CD4-positive, alpha-beta T cell (primary cell): ENCODE results near the gene ANKRD35. TPM values are rescaled to one million over a fixed set of nuclear protein-coding genes. Genes with fewer than 3 reads are reported as not detected.

ENCODE experiments used
- ATAC-seq: fragments of 200-7000 bp; cut with Tn5 transposase; one replicate; pipeline ENCODE4 v1.10.0; 2022; ENCODE audit warnings: mild to moderate bottlenecking; ENCODE audit not compliant: poor library complexity
- CTCF ChIA-PET: fragments of 350-600 bp; sonication (Branson Sonifier 250); formaldehyde crosslinking; loops from one replicate; lab custom pipeline; 2021; ENCODE audit warnings: antibody characterized with exemption, inconsistent platforms; lab: Charles Lee
- POLR2A ChIA-PET: fragments of 350-600 bp; sonication (Branson Sonifier 250); formaldehyde crosslinking; loops from one replicate; lab custom pipeline; 2021; ENCODE audit warnings: antibody characterized with exemption, inconsistent platforms; lab: Charles Lee
- DNase-seq, 14 experiments: peaks; one replicate each; pipeline ENCODE4 v3.0.0-alpha.2; 2013 to 2020; ENCODE audit warnings: mixed read lengths in 2 of 14
- H3K27ac ChIP-seq, 2 donors: one replicate each; pipeline versions ENCODE4 v1.5.1 to v1.7.0; 2013; ENCODE audit warnings: low read length in 2 of 2, low read depth in 1 of 2, mild to moderate bottlenecking in 1 of 2
- H3K27me3 ChIP-seq, 2 experiments: 1 replicate in 1 of 2; 2 replicates in 1 of 2; pipeline versions ENCODE4 v1.6.1 to v1.7.0; 2013; ENCODE audit warnings: low read length in 2 of 2, control low read depth in 1 of 2, mild to moderate bottlenecking in 1 of 2, moderate library complexity in 1 of 2; ENCODE audit not compliant: insufficient read depth in 2 of 2, control insufficient read depth in 1 of 2
- H3K36me3 ChIP-seq: one replicate; pipeline ENCODE4 v1.6.1; 2013; ENCODE audit warnings: low read length, control low read depth; ENCODE audit not compliant: insufficient read depth
- H3K4me1 ChIP-seq: one replicate; pipeline ENCODE4 v1.6.1; 2013; ENCODE audit warnings: low read length, control low read depth; ENCODE audit not compliant: insufficient read depth
- H3K4me3 ChIP-seq: one replicate; pipeline ENCODE4 v1.5.1; 2013; ENCODE audit warnings: mild to moderate bottlenecking, low read length, moderate library complexity
- H3K9me3 ChIP-seq, 2 experiments: 1 replicate in 1 of 2; 2 replicates in 1 of 2; pipeline versions ENCODE4 v1.6.1 to v1.7.0; 2013; ENCODE audit warnings: low read length in 2 of 2, mild to moderate bottlenecking in 2 of 2, control low read depth in 1 of 2, moderate library complexity in 1 of 2; ENCODE audit not compliant: control insufficient read depth in 1 of 2, insufficient read depth in 1 of 2
- H3K27ac Mint-ChIP-seq: one replicate; pipeline ENCODE4 v1.8.0; 2020; ENCODE audit warnings: mixed read lengths
- H3K27me3 Mint-ChIP-seq: one replicate; pipeline ENCODE4 v1.8.0; 2021; ENCODE audit warnings: mixed read lengths
- H3K36me3 Mint-ChIP-seq: one replicate; pipeline ENCODE4 v1.8.0; 2021; ENCODE audit warnings: low read depth, mixed read lengths
- H3K4me1 Mint-ChIP-seq: one replicate; pipeline ENCODE4 v1.8.0; 2021; ENCODE audit warnings: low read depth, mixed read lengths
- H3K4me3 Mint-ChIP-seq: one replicate; pipeline ENCODE4 v1.8.0; 2020; ENCODE audit warnings: mild to moderate bottlenecking, mixed read lengths
- H3K9me3 Mint-ChIP-seq: one replicate; pipeline ENCODE4 v1.8.0; 2020; ENCODE audit warnings: mixed read lengths
- intact Hi-C, 2 experiments: fragments of 100-400 bp; cut with DNase I in 1 of 2; cut with micrococcal nuclease in 1 of 2; formaldehyde crosslinking; loops; one replicate each; pipeline versions ENCODE4 v1.15.1 to v1.9.0; 2023 to 2025; cut with DNase I, micrococcal nuclease
- total RNA-seq, 174 experiments: library from RNA in 2 of 174; stranded (reverse) in 2 of 174; gene quantifications; one replicate each; pipeline ENCODE4 v1.2.3 and lab custom pipeline; 2021 to 2026
- TF ChIP-seq, protein P1 (sequence below): fragments of 200-600 bp; IDR thresholded peaks from one replicate; pipeline ENCODE4 v1.8.0; 2022; ENCODE audit warnings: antibody characterized with exemption, mild to moderate bottlenecking

ANKRD35 gene
- total RNA-seq, 2 experiments from 2014 or later = 0.11 TPM; not detected in 1

DNA sequence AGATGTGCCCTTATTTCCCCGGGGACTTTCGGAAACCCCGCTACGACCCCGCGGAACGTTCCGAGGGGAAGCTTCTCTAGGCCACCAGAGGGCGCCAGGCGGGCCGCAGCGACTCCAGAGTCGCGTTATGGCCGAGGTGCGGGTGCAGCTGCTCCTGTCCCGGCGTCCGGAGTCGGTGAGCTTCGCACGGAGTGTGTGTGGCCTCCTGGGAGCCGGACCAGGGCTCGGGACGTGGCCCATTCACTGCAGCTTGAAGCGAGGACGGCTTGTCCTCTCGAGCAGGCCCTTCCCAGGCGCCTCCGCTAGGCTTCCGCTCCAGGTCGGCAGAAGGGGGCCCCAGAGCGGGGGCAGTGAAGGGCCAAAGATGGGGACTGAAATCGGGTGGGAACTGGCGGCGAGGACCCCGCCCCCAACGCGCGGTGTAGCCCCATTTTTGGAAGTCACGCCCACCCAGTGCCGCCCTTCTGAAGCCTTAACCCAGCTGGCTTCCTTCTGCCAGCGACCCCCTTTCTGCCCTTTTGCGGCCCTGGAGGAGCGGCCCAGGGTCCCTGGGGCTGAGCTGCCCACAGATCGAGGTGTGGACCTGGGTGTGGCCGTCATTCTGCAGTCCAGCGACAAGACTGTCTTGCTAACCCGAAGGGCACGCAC is 40.0 kb downstream of the ANKRD35 start, which contains the start of gene NUDT17:
Gene NUDT17, plus strand, starts transcription at position 117 of the 648 bp plus-strand sequence. Its CDS starts 11 bp downstream, at position 128.
- POLR2A ChIA-PET = interaction anchor here (0.6 to 6.8 kb wide), 28 partner anchors 12 to 201 kb away, joined by 3 to 120 read pairs (median 4); partner anchors contain the start of genes ANKRD34A, ANKRD35, LIX1L and PEX11B
- TF ChIP-seq, protein P1, sequence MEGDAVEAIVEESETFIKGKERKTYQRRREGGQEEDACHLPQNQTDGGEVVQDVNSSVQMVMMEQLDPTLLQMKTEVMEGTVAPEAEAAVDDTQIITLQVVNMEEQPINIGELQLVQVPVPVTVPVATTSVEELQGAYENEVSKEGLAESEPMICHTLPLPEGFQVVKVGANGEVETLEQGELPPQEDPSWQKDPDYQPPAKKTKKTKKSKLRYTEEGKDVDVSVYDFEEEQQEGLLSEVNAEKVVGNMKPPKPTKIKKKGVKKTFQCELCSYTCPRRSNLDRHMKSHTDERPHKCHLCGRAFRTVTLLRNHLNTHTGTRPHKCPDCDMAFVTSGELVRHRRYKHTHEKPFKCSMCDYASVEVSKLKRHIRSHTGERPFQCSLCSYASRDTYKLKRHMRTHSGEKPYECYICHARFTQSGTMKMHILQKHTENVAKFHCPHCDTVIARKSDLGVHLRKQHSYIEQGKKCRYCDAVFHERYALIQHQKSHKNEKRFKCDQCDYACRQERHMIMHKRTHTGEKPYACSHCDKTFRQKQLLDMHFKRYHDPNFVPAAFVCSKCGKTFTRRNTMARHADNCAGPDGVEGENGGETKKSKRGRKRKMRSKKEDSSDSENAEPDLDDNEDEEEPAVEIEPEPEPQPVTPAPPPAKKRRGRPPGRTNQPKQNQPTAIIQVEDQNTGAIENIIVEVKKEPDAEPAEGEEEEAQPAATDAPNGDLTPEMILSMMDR = peak; percentile 96
- Mint-ChIP-seq H3K4me3 (no peak within 1 kb of the TSS), H3K4me1 (peaks cover 11% of the 10 kb centered on the region), H3K9me3 (no peaks in the 10 kb centered on the region), H3K27ac (peak within 1 kb of the TSS; percentile 40), H3K36me3 (peaks cover 45% of the 10 kb centered on the region), H3K27me3 (no peaks in the 10 kb centered on the region)
- DNase-seq (peak; percentile 63 to 88 (median 74)), ATAC-seq (peak; percentile 80)
- H3K9me3 ChIP-seq = no peaks in the 10 kb centered on the region
- peaks cover 43% of the 10 kb centered on the region for H3K36me3 ChIP-seq
- no peak within 1 kb of the TSS for H3K27ac ChIP-seq
- H3K4me3 ChIP-seq = peak within 1 kb of the TSS; percentile 77
- CTCF ChIA-PET = interaction anchor here (0.8 to 5.4 kb wide), 37 partner anchors 9 to 194 kb away, joined by 3 to 71 read pairs (median 7); partner anchors contain the start of genes ANKRD34A, ANKRD35, ITGA10 and LIX1L
- no peaks in the 10 kb centered on the region for H3K27me3 ChIP-seq
- intact Hi-C loops = loop anchor here (1.0 to 2.0 kb wide), 6 partner anchors 13 to 168 kb away; partner anchors contain the start of genes ITGA10 (in 1 of the 2) and PIAS3 (in 1 of the 2)
- H3K4me1 ChIP-seq = peaks cover 20% of the 10 kb centered on the region

DNA sequence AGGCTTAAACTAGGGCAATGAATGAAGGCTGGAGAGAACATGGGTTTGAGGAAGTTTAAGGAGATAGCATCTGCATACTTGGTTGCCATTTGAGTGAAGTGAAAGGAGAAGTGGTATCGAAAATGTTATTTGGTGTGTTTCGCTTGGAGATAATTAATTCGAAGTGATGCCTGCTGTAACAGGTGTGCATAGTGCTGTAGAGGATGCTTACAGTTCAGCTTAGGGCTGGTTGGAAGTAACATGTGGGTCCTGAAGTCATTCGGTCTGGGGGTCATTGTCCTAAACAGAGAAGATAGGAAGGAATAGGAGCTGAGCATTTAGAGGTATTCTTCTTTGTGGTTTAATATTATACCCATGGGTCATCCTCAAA is 40.5 kb downstream of the ANKRD35 start:
- no peak for DNase-seq
- peak; percentile 64 for ATAC-seq
- no peak overlapping the region for H3K4me3 Mint-ChIP-seq
- no peaks in the 10 kb centered on the region for H3K9me3 ChIP-seq
- ChIA-PET POLR2A (interaction anchor here (0.5 to 6.8 kb wide), 27 partner anchors 13 to 201 kb away, joined by 3 to 120 read pairs (median 4); partner anchors contain the start of genes ANKRD34A, ANKRD35, LIX1L and PEX11B), CTCF (interaction anchor here (0.8 to 5.4 kb wide), 36 partner anchors 9 to 194 kb away, joined by 3 to 71 read pairs (median 7); partner anchors contain the start of genes ANKRD34A, ANKRD35, ITGA10 and LIX1L)
- peak overlapping the region; percentile 77 for H3K4me3 ChIP-seq
- no peaks in the 10 kb centered on the region for H3K9me3 Mint-ChIP-seq
- H3K27ac Mint-ChIP-seq = no peak overlapping the region
- intact Hi-C loops = loop anchor here (1.0 to 2.0 kb wide), 5 partner anchors 14 to 168 kb away; partner anchors contain the start of genes ITGA10 (in 1 of the 2) and PIAS3 (in 1 of the 2)
- TF ChIP-seq, protein P1 = no peak
- no peaks in the 10 kb centered on the region for H3K27me3 Mint-ChIP-seq
- no peaks in the 10 kb centered on the region for H3K27me3 ChIP-seq
- H3K4me1 ChIP-seq = peaks cover 20% of the 10 kb centered on the region
- peaks cover 11% of the 10 kb centered on the region for H3K4me1 Mint-ChIP-seq
- H3K36me3 ChIP-seq = peaks cover 43% of the 10 kb centered on the region
- peaks cover 44% of the 10 kb centered on the region for H3K36me3 Mint-ChIP-seq
- H3K27ac ChIP-seq = no peak overlapping the region

DNA sequence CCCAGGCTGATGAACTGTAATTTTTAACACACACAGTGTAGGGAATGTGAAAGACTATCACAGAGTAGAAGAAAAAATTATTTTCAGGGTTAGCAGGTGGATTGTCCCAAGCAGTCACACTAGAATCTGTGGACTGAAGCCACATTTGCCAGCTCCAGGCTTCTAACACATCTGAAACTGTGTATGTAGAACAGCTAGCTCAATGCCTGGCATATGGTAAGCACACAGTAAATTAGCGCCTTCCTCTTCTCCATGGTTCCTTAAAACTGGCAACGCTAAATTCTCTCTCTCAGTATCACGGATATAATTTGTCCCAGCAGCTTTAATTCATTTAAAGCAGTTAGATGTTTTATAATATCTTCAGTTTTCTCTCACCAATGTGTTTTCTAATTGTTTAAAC is 42.6 kb downstream of the ANKRD35 start:
- Histone ChIP-seq H3K4me3 (no peak overlapping the region), H3K36me3 (peaks cover 47% of the 10 kb centered on the region), H3K27me3 (no peaks in the 10 kb centered on the region), H3K9me3 (no peaks in the 10 kb centered on the region), H3K27ac (no peak overlapping the region), H3K4me1 (peaks cover 20% of the 10 kb centered on the region)
- Mint-ChIP-seq H3K9me3 (no peaks in the 10 kb centered on the region), H3K4me1 (peaks cover 7% of the 10 kb centered on the region), H3K27ac (no peak overlapping the region), H3K27me3 (no peaks in the 10 kb centered on the region), H3K36me3 (peaks cover 52% of the 10 kb centered on the region), H3K4me3 (no peak overlapping the region)
- ATAC-seq = no peak
- intact Hi-C loops = no loop called here
- ChIA-PET POLR2A (interaction anchor here (1.1 to 6.8 kb wide), 3 partner anchors 15 to 115 kb away, joined by 5 to 120 read pairs (median 6); partner anchors contain the start of genes LIX1L, PIAS3, POLR3C and RNF115), CTCF (interaction anchor here (5.4 kb wide), 1 partner anchor 15 kb away, joined by 71 read pairs; the partner anchor contains the start of gene PIAS3)
- no peak for DNase-seq
- TF ChIP-seq, protein P1 = no peak
